Colon (tissue), 2 donors: ENCODE measurements around the gene STAMBP.
"Not testable (repeated sequence)": the region's sequence is repeated elsewhere in the genome, so short reads cannot be mapped to it uniquely, and the experiment has no call there.

ENCODE experiments used
- FAIRE-seq: peaks from 2 replicates; lab custom pipeline; 2012; peaks lifted over from hg19 to GRCh38; lab: Jason Lieb, UNC
- donor health status: control.
- donor health status: control.

STAMBP gene

DNA sequence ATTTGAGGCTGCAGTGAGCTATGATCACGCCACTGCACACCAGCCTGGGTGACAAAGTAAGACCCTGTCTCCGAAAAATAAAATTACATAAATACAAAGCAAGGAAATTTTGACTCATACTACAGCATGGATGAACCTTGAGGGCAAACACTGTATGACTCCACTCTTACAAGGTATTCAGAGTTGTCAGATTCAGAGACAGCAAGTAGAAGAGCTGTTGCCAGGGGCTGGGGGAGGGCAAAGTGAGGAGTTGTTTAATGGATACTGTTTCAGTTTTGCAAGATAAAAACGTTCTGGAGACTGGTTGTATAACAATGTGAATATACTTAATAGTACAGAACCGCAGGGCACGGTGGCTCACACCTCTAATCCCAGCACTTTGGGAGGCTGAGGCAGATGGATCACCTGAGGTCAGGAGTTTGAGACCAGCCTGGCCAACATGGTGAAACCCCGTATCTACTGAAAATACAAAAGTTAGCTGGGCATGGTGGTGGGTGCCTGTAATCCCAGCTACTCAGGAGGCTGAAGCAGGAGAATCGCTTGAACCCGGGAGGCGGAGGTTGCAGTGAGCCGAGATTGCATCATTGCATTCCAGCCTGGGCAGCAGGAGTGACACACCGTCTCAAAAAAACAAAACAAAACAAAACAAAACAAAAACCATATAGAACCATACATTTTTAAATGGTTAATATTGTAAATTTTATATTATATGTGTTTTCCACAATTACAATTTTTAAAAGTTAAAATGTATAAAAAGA lies 59.0 kb downstream of the STAMBP start:
- not testable (repeated sequence) for FAIRE-seq

GRCh38 chr2:73888388-73888787 lies 59.6 kb downstream of the STAMBP start:
- FAIRE-seq, result no peak

DNA sequence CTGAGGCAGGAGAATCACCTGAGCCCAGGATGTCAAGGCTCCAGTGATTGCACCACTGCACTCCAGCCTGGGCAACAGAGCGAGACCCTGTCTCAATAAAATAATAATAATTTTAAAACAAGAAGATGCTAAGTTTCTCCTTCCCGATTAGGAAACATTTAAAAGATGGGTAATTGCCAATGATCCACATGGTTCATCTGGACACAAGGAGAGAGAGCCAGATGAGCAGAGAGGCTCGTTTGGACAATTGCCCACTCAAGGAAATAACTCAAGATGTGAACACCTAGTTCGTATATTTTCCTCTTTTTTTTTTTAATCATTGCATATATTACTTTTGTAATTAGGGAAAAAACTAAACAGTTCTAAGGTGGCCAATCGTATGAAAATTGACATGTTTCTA lies 60.4 kb downstream of the STAMBP start:
- FAIRE-seq, result no peak

DNA sequence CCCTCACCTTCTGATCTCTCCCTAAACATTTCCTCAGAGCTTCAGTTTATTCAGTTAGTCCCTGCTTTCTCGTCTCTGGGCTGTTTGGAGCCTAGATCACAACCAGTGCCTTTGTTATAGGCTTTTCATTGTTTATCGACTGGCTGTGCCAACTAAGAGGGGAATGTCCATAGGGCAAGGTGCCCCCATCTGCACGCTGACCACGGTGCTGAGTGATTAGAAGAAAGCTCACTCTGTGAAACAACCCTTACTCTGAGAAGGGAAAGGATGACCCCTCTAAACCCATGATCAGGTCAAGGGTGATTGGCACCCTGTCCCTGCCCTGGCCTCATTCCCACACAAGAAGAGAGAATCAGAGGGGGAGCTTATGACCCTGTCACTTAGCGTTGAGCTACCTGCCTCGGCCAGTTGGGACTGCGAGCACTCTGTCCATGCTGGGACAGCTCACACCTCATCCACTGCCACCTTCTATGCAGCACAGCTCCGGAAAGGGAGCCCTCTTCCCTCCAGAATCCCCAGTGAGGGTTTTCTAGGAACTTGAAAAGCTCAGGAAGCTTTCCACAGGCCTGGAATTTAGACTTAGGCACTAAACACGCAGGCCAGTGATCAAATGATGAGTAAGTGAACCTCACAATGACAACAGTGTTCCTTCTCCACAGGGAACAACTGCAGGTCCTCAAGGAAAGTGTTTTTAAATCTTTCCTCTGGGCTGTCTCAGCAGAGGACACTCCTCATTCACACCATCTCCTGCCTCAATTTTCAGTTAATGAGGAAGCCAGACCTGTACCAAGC lies 61.7 kb downstream of the STAMBP start:
- FAIRE-seq, result no peak

DNA sequence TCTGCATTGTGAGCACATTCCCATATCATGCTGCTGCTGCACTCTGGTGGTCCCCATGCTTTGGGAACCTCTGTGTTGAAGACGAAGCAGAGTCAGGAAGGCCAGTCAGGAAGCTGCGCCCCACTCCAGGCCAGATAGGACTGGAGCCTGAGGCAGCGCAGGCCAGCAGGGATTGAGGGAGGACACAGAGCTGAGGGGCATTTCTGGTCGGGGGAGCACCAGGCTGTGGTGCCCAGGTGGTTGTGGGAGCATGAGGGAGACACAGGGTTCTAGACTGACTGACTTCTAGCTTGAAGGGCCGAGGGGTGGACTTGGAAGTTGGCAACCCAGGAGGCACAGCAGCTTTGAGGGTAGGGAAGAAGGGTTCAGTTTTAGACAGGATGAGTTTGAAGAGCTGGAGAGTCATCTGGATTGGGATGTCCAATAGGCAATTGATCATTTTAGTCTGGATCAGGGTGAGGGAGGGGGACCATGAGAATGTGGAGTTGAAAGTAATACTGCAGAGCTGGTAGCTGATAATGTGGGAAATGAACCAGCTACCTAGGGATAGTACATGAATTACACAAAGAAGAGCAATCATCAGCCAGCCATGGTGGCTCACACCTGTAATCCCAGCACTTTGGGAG lies 62.6 kb downstream of the STAMBP start:
- FAIRE-seq, result no peak

GRCh38 chr2:73892631-73893329 lies 64.0 kb downstream of the STAMBP start, which contains the start of gene ACTG2:
ACTG2 (plus strand) TSS chr2:73893008; CDS start chr2:73901312, 8,304 bp downstream.
- FAIRE-seq, result no peak

DNA sequence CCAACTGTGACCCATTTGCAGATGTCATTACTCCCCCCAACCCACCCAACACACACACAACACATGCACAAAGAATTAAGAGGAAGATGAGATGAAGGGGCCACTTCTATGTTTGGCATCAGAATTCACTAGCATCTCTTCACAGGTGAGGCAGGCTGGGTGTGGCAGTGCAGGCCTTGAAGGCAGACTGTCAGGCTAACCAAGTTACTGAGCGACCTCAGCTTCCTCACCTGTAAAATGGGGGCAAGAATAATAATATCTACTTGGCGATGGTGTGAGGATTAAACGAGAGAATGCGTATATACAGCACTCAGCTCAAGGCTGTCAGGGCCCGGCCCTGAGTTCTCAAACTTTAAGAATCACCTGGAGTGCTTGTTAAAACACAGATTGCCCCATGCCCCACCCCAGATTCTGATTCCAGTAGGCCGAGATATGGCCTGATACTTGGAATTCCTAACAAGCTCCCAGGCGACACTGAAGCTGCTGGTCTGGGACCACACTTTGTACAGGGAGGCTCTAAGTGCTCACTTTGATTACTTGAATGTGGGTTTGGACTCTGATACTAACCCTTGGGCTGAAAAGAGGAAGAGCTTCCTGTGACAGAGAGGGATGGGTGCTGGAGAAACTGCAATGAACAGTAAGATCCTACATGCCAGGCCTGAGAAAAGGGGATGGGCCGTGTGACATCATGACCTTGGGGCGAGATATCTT lies 65.2 kb downstream of the STAMBP start:
- FAIRE-seq, result no peak

- FAIRE-seq, result no peak
Measured at GRCh38 chr2:73894475-73894850, 65.7 kb downstream of the STAMBP start.

- FAIRE-seq, result no peak
Measured at GRCh38 chr2:73894877-73895276, 66.1 kb downstream of the STAMBP start.

DNA sequence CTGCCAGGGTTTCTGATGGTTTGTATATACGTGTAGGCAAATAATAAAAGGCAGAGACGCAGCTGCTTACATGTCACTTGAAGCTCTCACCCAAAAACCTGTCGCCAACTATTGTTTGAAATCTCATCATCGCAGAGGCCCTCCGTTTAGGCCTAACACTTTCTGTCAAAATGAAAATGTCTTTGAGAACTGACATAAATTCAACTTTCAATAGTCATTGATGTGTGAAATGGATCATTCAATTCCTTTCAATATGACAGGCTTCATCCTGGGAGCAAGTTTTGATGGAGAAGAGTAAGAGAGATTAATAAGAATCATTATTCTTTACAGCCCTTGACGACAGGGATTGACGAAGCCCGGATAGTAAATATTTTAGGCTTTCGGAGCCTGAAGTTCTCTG lies 66.7 kb downstream of the STAMBP start:
- no peak for FAIRE-seq

DNA sequence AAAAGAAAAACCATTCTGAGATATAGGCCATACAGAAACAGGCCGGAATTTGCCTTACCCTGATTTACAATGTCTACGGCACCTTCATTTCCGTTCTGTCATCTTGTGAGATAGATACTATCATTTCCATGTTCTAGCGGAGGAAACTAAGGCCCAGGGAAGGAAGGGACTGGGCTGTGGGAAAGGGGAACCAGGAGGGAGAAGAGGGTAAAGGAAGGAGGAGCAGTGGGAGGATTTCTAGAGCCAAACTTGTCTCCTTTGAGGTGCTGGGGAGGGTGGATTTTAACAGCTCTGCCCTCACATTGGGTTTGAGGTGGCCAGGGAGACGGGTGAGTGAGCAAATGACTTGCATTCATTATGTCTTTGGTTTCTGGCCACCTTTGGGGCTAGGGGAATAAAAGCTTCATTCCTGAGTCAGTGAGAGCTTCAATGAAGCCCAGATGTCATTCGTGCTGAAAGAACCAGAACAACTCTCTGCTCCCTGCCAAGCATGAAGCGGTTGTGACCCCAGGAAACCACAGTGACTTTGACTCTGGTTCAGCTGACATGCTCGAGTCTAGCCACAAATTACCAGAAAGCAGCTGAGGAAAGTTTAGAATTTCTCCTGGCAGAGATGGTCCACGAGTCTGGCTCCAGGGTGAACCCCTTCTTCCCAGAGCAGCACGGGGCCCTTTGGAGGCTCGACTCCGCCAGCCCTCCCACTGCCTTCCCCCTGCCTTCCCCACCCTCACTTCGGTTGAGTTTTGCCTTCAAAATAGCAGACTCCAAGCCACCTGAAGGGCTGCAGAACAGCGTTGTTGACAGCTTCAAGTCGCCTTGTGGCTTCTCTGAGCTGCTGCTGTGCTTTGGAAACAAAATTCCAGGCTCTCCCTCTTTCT lies 67.8 kb downstream of the STAMBP start:
- FAIRE-seq, result no peak

GRCh38 chr2:73897240-73897583 lies 68.5 kb downstream of the STAMBP start:
- no peak for FAIRE-seq

GRCh38 chr2:73897934-73898333 lies 69.2 kb downstream of the STAMBP start:
- FAIRE-seq, result no peak

- no peak for FAIRE-seq
Measured at GRCh38 chr2:73899801-73900336, 71.1 kb downstream of the STAMBP start.

DNA sequence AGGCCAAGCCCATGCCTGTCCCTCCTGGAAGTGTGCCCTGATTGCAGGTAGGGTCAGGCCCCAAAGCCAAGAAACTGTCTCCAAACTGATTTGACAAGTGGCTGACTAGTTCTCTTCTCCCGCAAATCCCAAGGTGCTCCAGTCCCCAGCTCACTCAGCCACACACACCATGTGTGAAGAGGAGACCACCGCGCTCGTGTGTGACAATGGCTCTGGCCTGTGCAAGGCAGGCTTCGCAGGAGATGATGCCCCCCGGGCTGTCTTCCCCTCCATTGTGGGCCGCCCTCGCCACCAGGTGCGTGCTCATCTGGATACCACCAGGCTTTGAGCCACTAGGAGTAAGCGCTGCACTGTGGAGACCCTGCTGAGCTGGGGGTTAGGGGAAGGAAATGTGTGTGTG lies 72.4 kb downstream of the STAMBP start:
- no peak for FAIRE-seq

DNA sequence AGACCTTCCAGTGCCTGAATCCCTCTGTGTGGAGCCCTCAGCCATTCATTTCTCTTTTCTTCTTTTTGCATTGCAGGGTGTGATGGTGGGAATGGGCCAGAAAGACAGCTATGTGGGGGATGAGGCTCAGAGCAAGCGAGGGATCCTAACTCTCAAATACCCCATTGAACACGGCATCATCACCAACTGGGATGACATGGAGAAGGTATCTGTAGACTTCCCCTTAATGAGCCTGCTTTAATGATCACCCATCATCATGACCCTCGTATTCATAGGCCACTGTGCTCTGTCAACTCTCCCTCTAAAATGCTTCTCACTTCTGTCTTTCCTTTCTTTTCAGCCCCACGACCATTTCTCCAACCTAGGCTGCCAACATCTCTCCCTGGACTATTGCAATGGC lies 73.5 kb downstream of the STAMBP start:
- FAIRE-seq, result no peak

DNA sequence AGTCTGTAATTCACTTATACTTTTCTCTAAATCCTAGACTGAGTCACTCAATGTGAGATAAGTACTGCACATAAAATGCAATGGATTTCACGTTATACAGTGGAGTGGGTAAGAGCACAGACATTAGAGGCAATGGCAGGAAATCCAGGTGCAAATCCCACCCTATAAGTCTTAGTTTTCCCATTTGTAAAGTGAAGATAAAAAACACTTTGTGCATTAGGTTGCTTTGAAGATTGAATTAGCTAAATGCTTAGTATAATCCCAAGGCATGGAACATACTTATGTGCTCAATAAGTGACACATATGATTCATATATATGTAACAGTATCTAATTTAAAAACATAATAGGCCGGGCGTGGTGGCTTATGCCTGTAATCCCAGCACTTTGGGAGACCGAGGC lies 74.6 kb downstream of the STAMBP start:
- no peak for FAIRE-seq

DNA sequence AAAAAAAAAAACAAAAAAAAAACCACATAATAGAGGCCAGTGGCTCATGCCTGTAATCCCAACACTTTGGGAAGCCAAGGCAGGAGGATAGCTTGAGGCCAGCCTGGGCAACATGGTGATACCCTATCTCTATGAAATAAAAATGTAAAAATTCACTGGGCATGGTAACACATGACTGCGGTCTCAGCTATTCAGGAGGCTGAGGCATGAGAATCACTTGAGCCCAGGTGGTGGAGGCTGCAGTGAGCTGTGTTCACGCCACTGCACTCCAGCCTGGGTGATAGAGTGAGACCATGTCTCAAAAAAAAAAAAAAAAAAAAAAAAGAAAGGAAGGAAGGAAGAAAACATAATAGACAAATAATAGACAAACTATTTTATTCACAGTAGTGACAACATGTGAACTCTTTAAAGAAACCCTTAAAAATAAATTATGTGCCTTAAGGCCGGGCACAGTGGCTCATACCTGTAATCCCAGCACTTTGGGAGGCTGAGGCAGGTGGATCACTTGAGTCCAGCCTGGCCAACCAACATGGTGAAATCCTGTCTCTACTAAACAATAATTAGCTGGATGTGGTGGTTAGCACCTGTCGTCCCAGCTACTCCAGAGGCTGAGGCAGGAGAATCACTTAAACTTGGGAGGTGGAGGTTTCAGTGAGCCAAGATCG lies 75.3 kb downstream of the STAMBP start:
- FAIRE-seq, result not testable (repeated sequence)

DNA sequence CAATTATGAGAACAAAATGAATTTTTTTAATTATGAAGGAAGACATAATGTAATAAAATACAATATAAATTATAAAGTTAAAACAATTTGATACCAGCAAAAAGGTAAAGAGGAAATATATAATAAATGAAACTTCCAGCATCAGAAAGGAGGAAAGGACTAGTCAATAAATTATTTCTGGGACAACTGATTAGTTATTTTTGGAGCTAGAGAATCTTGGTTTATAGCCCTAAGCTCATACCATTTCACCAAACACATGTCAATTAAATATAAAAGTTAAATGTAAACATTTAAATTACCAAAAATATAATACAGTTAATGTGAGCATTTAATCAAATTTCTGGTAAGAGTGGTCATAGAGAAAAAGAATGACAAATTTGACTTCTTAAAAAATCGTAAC lies 76.2 kb downstream of the STAMBP start:
- FAIRE-seq, result no peak
